ENCODE data around the gene HAGHL.
"Not testable (repeated sequence)": the region's sequence is repeated elsewhere in the genome, so short reads cannot be mapped to it uniquely, and the experiment has no call there.

Gene HAGHL

GRCh38 chr16:689175-689897, 37.6 kb upstream of the HAGHL start:
- no peak for DNase-seq

GRCh38 chr16:691242-691641, 35.7 kb upstream of the HAGHL start:
- DNase-seq = not testable (repeated sequence)

GRCh38 chr16:692356-693108, 34.4 kb upstream of the HAGHL start:
- no peak for DNase-seq

DNA sequence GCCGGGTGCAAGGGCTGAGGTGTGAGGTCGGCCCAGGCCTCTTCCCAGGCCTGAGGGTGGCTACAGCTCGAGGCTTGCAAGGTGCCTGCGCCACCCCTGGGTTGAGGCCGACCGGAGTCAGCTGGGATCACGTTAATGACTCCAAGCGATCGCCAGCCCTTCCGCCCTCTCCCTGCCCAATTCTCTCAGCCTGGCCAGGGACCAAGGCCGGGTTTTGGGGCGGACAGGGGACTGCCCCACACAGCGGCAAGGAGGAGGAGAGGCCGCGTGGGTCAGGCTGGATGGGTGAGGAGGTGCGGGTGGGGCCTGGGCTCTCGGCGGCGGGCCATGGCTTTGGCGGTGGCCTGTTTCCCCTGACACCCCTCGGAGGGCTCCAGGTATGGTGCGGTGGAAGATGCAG, 33.5 kb upstream of the HAGHL start:
- no peak for DNase-seq

DNA sequence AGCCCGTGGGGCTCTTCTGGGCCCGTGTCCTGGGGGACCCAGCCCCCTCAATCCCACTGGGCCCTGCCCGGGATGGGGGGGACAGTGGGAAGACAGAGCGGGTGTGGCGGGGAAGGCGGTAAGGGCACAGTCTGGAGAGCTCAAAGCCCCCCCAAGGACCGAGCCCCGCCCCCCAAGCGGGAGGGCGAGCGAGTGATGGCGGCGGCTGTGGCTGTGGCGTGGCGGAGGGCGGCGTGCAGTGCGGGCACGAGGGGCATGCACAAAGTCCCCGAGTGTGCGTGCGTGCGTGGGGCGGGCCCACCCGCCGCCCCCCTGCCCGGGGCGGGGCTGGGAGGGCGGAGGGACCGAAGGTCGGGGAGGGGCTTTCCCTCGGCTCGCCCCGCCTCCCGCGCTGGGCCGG, 33.1 kb upstream of the HAGHL start:
- no peak for DNase-seq

GRCh38 chr16:694187-694862, 32.6 kb upstream of the HAGHL start:
- DNase-seq = no peak

- no peak for DNase-seq
These were observed 32.0 kb upstream of the HAGHL start for GRCh38 chr16:694863-695354.

DNA sequence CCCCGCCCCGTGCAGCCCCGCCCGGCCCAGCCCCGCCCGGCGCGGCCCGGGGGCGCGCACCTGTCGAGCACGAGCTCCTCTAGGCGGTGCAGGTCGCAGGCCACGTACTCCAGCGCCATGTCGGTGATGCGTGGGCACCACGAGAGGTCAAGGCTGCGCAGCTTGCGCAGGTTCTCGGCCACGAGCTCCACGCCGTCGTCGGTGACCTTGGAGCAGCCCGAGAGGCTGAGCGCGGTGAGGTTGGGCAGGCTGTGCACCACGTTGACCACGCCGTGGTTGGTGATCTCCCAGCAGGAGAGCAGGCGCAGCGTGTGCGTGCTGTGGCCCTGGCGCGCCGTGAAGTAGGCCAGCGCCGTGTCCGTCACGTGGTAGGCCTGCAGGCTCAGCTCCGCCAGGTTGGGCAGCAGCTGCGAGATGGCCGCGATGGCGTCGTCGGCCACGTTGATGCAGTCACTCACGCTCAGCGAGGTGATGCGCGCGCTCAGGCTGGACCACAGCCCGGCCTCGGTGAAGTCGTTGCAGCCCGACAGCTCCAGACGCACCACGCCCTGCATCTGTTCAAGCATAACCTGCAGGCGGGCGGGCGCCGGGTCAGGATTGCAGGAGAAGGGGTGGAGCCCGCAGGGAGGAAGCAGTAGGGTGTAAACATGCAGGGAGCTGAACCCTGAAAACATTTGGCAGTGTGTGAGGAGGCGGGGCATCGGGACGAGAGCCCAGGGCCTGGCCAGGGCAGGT, 31.4 kb upstream of the HAGHL start:
- peak; percentile 69 for DNase-seq

- no peak for DNase-seq
These were observed 27.8 kb upstream of the HAGHL start for GRCh38 chr16:698911-699671.

DNA sequence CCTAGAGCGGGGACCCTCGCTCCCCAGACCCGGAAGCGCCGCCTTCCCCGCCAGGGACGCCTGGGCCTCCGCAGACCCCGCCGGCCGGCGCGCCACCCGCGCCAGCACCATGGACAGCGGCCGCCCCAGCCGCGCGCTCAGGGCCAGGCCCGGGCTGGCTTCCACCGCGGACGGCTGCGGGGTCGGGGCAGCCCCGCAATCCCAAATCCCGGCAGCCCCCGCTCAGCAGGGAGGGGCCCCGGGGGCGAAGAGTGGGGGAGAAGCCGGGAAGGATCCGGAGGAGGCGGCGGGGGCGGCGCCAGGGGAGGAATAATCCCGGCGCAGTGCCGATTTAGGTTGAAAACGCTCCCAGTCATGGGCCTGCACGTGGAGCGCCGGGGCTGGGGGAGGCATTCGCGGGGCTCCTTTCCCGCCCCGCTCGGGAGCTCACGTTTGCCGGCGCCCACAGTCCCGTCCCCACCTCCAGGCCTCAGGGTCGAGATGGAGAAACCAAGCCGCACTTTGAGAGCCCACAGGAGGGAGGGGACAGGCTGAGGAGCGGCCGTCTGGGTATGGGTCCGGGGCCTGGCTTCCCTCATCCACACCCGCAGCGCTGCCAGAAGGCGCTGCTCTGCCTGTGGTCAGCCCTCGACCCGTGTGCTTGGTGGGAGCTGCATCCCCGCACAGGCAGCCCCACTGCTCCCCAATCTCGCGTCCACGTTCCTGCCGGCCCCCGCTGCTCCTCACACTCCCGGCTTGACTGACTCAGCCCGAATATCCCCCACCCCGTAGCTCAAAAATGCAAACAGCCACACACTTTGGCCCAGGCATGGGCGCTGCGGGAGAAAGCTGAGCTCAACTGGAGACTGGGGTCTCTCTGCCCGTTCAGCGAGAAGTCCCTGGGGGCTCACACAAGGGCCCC, 26.0 kb upstream of the HAGHL start:
- DNase-seq = peak; percentile 61

- no peak for DNase-seq
These were observed 24.6 kb upstream of the HAGHL start for GRCh38 chr16:702341-702740.

- no peak for DNase-seq
These were observed 23.5 kb upstream of the HAGHL start for GRCh38 chr16:703406-703805.

DNA sequence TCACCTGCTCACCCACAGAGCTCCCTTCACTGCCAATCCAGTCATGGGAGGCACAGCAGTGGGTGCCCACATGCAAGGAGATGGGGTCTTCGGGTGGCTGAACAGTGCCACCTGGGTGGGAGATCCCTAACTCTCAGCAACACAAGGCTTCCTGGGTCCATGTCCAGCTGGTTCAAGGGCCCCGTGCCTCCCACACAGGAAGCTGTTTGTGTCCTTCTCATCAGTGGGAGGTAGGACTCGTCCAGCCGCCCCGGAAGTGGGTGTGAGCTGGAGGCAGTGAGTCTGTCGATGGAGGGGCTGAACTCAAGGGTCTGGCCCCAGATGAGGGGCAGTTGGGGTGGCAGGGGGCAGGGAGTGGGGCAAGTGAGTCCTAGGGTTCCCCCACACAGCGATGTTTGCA, 22.9 kb upstream of the HAGHL start:
- DNase-seq = no peak

GRCh38 chr16:704552-705380, 22.1 kb upstream of the HAGHL start:
- DNase-seq = no peak

- no peak for DNase-seq
These were observed 21.3 kb upstream of the HAGHL start, which contains the start of gene FBXL16 for GRCh38 chr16:705431-706188. TSS of gene FBXL16 (minus strand) at chr16:705801. CDS start at chr16:697405, 8,396 bp downstream.

DNA sequence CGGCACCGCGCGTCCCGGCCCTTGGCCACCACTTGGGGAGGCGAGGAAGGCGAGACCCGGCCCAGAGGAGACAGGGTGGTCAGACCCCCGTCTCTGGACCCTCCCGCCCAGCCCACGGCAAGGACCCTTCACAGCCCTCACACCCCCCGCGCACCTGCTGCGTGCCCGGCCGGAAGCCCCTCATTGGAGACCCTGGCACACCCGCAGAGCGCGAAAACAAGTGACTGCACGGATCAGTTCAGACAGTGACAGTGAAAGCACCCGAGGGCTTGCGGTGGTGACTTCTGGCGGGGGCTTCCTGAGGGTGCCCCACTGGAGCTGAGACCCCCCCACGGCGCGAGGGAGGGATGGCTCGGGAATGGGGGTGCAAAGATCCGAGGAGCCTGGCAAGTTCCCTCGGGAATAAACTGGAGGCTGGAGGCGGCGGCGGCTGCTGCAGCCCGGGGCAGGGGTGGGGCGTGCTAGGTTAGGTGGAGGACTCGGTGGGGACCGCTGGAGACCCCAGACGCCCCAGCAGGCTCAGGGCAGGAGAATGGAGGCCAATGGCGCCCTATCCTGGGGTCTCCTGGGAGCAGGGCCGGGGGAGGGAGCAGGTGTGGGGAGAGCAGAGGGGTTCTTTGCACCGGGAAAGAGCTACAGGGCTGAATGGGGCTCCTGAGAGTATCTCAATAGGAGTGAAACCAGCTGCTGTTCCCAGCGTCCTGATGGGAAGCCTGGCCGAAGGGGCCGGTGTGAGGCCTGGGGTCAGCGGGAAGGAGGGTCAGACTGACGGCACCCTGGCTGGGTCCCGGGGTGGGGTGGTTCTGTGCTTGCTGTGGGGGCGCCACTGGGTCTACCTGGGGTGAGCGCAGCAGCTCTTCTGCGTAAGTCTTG, 20.5 kb upstream of the HAGHL start:
- no peak for DNase-seq

GRCh38 chr16:707062-707538, 19.8 kb upstream of the HAGHL start:
- DNase-seq = no peak

GRCh38 chr16:708019-708418, 18.9 kb upstream of the HAGHL start:
- DNase-seq = no peak
